AG09309 (cell line): ENCODE data around the gene PNKP.

ENCODE experiments used
- DNase-seq: peaks from one replicate; pipeline ENCODE4 v3.0.0-alpha.2; 2010; ENCODE audit warnings: low read depth
- H3K4me3 ChIP-seq: 2 replicates; pipeline ENCODE4 v1.5.1; 2011; ENCODE audit warnings: mild to moderate bottlenecking, low read depth, low read length, moderate library complexity; ENCODE audit not compliant: control insufficient read depth
- TF ChIP-seq, protein P1 (sequence below): IDR thresholded peaks from 2 replicates; pipeline ENCODE4 v1.5.1; 2011; ENCODE audit warnings: mild to moderate bottlenecking, low read depth, low read length, inconsistent platforms; ENCODE audit not compliant: insufficient read depth, control insufficient read depth; ENCODE audit errors: missing control alignments

Gene PNKP

DNA sequence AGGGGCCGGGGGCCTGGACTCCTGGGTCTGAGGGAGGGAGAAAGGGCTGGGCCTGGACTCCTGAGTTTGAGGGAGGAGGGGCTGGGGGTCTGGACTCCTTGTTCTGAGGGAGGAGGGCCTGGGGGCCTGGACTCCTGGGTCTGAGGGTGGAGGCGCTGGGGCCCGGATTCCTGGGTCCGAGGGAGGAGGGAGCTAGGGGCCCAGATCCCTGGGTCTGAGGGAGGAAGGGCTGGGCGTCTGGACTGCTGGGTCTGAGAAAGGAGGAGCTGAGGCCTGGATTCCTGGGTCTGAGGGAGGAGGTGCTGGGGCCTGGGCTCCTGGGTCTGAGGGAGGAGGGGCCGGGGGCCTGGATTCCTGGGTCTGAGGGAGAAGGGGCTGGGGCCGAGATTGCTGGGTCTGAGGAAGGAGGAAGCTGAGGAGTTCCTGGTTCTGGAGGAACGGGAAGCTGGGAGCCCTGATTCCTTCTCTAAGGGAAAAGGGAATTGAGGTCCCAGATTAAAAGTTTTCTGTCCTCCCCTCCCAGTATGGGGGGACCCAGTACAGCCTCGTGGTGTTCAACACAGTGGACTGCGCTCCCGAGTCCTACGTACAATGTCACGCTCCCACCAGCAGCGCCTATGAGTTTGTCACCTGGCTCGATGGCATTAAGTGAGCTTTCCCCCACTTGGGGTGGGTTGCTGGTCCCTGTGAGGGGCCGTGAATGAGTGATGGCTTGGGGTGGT lies 48.6 kb downstream of the PNKP start:
- peak overlapping the region; percentile 88 for H3K4me3 ChIP-seq
- TF ChIP-seq, protein P1, sequence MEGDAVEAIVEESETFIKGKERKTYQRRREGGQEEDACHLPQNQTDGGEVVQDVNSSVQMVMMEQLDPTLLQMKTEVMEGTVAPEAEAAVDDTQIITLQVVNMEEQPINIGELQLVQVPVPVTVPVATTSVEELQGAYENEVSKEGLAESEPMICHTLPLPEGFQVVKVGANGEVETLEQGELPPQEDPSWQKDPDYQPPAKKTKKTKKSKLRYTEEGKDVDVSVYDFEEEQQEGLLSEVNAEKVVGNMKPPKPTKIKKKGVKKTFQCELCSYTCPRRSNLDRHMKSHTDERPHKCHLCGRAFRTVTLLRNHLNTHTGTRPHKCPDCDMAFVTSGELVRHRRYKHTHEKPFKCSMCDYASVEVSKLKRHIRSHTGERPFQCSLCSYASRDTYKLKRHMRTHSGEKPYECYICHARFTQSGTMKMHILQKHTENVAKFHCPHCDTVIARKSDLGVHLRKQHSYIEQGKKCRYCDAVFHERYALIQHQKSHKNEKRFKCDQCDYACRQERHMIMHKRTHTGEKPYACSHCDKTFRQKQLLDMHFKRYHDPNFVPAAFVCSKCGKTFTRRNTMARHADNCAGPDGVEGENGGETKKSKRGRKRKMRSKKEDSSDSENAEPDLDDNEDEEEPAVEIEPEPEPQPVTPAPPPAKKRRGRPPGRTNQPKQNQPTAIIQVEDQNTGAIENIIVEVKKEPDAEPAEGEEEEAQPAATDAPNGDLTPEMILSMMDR: no peak
- DNase-seq: no peak

DNA sequence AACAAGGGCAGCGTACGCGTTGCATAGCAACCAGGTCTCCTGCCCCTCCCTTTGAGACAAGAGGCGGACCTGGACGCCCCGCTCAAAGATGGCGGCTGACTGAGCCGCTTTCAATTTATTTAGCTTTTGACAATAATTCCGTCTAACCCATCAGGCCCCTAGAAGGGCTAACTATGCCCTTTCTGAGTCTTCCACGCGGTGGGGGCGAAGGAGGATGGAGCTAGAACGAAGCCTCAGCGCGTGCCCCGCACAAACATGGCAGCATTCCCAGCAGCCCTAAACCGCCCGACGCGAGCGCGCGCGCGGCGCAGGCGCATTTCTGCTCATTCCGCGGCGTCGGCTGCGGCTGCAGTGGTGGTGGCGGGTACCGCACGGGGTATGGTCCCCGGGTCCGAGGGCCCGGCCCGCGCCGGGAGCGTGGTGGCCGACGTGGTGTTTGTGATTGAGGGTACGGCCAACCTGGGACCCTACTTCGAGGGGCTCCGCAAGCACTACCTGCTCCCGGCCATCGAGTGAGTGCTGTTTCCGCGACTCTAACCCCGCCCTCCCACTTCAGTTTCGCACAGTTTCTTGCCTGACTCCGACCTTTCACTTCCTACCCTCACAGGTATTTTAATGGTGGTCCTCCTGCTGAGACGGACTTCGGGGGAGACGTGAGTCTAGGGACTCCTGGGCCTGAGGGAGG lies 49.3 kb downstream of the PNKP start, which contains the start of gene MED25:
TSS of gene MED25 (plus strand) at position 326 of the 685 bp plus-strand sequence. CDS start at position 379, 53 bp downstream.
- H3K4me3 ChIP-seq: peak within 1 kb of the TSS; percentile 88
- TF ChIP-seq, protein P1: no peak
- DNase-seq: peak; percentile 34

DNA sequence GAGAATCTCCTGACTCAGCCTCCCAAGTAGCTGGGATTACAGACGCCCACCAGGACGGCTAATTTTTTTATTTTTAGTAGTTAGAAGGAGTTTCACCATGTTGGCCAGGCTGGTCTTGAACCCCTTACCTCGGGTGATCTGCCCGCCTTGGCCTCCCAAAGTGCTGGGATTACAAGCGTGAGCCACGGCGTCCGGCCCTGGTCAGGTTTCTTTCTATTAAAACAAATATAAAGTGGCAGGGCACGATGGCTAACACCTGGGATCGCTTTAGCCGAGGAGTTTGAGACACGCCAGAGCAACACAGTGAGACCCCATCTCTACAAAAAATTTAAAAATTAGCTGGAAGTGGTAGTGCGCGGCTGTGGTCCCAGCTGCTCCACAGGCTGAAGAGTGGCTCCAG lies 50.8 kb downstream of the PNKP start:
- no peak for DNase-seq
- TF ChIP-seq, protein P1: no peak
- H3K4me3 ChIP-seq: no peak overlapping the region

DNA sequence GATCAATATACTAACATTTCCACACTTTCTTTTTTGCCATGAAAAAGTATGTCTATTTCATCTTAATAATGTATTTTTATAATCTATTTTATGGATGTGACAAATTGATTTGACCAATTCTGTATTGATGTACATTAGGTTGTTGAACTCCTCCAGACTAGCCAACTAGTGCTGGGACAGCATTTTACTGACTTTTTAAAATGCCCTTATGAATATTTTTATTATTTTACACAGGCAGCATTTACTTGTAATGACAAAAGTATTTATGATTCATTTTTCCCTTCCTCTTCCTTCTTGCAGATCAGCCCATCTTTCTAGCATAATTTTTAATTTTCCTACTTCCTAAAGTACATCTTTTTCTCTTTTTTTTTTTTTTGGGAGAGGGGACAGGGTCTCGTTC lies 53.4 kb downstream of the PNKP start:
- TF ChIP-seq, protein P1: no peak
- peak overlapping the region; percentile 90; the same call in 1 of the 2 replicates for H3K4me3 ChIP-seq
- no peak for DNase-seq

DNA sequence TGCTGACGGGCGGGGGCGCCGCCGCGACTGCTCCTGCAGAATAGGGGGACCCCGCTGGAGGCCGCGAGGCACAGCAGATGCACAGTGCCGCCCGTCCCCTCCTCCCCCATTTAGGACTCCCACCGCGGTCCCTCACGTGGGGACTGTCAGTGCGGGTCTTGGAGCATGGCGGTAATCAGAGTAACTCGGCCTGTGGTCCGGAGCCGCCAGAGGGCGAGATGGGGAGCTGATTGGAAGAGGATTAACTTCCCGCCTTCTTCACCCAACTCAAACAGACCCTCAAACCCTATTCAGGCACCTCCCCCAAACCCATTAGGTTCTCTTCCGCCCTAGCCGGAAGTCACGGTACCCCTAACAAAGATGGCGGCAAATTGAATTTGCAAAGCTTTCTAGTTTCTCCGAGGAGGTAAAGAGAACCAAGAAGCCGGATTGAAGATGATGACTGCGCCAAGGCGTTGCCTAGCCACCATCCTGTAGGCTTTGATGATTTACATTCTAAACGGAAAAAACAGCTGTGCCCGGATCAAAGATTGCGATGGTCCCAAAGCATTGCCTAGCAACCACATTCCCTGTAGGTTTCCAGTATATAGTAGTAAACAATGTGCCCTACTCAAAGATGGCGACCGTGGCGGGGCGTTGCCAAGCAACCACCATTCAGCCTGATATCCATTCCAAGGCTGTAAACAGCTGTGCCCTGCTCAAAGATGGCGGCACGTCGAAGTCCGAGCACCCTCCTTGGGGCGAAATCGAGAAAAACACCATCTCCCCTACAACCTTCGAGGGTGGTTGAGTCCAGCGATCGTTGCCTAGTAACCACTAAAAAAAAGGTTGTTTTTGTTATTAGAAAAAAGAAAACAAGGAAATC lies 54.1 kb downstream of the PNKP start, which contains the start of gene FUZ:
TSS of gene FUZ (minus strand) at position 296 of the 865 bp plus-strand sequence. CDS start at position 110, 186 bp downstream.
- TF ChIP-seq, protein P1: peak; percentile 35
- peak within 1 kb of the TSS; percentile 90 for H3K4me3 ChIP-seq
- DNase-seq: peak; percentile 94

DNA sequence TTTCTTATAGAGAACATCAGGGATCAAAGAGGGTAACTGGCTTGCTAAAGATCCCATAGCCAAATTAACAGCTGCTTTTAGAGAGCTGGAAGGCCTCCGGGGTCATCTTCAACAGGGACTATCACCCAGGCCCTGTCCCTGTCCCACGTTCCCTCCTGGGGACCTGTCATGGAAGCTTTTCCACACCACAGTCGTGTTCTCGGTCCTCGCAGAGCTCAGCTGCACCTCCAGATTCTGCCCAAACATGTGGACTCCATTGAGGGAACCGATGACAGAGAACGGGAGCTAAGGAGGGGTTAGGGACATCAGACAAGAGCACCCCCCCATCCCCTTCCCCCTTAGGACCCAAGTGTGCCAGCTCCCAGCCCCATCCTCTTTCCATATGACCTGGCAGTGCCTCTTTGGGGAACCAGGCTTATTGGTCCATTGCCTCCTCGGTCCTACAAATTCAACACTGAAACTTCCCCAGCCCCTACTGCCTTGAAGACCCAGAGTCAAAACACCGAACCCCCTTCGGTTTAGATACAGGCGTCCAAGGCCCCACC lies 54.9 kb downstream of the PNKP start:
- H3K4me3 ChIP-seq: peak overlapping the region; percentile 90
- TF ChIP-seq, protein P1: no peak
- DNase-seq: no peak
